GM12878 (cell line): ENCODE measurements around the gene DOCK7. TPM values are rescaled to one million over a fixed set of nuclear protein-coding genes. Genes with fewer than 3 reads are reported as not detected.

Experiments used
- HDAC6 ChIP-seq: fragments of 200-600 bp; sonication (generic); IDR thresholded peaks from one replicate; pipeline ENCODE4 v1.8.0; 2017; ENCODE audit warnings: antibody characterized with exemption; ENCODE audit not compliant: unreplicated experiment
- IKZF1 ChIP-seq: fragments of 450-650 bp; conservative IDR thresholded peaks from 2 replicates; pipeline ENCODE4 v1.6.1; 2017; ENCODE audit warnings: antibody characterized with exemption, mild to moderate bottlenecking
- MEF2B ChIP-seq: fragments of 450-650 bp; IDR thresholded peaks from 2 replicates; pipeline ENCODE4 v1.6.1; 2018; ENCODE audit warnings: mild to moderate bottlenecking, moderate library complexity; ENCODE audit not compliant: partially characterized antibody, poor library complexity, severe bottlenecking
- YY1 ChIP-seq: IDR thresholded peaks from 2 replicates; pipeline ENCODE4 v1.6.1; 2011; ENCODE audit warnings: low read depth, mild to moderate bottlenecking, low read length
- polyA plus RNA-seq, 11 experiments: library from polyadenylated mRNA; depleted of rRNA in 4 of 11; unstranded in 6 of 11; stranded (reverse) in 5 of 11; fragments of >200 nt; fragmentation: Nextera tagmentation in 4 of 11; fragmentation: Illumina TruSeq in 1 of 11; extraction: Ambion mirVana in 4 of 11; extraction: Trizol in 1 of 11; gene quantifications; 1 replicate in 1 of 11; 2 replicates in 10 of 11; pipeline versions ENCODE4 v1.2.1 to v1.2.3, GENCODE V29; 2011 to 2016; ENCODE audit warnings: inconsistent platforms in 2 of 11, missing spikeins in 2 of 11, low read depth in 1 of 11
- total RNA-seq, 4 experiments: library from RNA; depleted of rRNA in 3 of 4; stranded (reverse); fragments of >200 nt in 3 of 4; fragmentation: Illumina TruSeq in 1 of 4; extraction: Trizol in 1 of 4; gene quantifications; 2 replicates each; pipeline versions ENCODE4 v1.2.1 to v1.2.3, GENCODE V29; 2013 to 2021
- TF ChIP-seq, protein P1 (sequence below): fragments of 450-650 bp; IDR thresholded peaks from 2 replicates; pipeline ENCODE4 v1.6.1; 2016; ENCODE audit warnings: mild to moderate bottlenecking, moderate library complexity, borderline replicate concordance
- TF ChIP-seq, protein P2 (sequence below): fragments of 450-650 bp; formaldehyde crosslinking; IDR thresholded peaks from 2 replicates; pipeline ENCODE4 v1.5.0; 2022; ENCODE audit warnings: mild to moderate bottlenecking, missing genetic modification characterization

Gene DOCK7
- total and polyA plus RNA-seq, 10 of the 15 experiments (the other 5 are each of a cell fraction or from before 2014, with no cell fraction given): 4.8 to 34.6 (median 26.9) TPM

DNA sequence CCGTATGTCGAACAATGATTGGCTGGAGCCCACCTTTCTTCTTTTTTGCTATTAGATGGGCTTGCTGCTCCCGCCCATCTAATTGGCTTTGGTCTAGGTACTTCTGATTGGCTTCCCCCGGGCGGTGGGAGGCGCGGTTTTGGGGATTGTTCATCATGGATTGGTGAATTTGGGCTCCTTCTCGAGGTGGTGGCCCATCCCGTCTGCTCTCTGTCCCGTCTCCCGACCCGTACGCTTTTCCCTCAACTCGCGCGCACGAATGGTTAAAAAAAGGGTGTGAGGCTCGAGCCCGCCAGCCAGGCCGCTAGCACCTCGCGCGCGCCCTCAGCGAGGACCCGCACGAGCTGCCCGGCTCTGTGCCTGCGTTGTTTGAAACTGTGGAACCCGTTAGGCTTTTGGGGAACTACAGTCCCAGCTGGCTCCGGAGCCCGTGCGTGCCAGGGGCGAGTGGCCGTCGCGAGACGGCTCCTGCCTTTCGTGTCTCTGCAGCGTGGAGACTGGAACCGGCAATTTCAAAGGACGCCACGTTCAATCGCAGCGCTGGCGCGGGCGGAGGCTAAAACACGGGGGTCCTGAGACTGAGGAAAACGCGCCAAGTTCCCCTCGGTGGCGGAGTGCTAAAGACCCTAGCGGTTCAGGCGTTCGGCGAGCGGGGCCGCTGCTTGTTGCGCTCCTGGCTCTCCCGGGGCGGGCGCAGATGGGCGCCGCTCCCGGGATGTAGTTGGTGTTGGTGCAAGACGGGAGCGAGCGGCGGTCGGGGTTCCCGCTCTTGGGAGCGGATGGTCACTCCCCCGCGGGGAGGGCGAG, 251.5 kb downstream of the DOCK7 start, which contains the start of gene USP1 (continued):
- TF ChIP-seq, protein P1, sequence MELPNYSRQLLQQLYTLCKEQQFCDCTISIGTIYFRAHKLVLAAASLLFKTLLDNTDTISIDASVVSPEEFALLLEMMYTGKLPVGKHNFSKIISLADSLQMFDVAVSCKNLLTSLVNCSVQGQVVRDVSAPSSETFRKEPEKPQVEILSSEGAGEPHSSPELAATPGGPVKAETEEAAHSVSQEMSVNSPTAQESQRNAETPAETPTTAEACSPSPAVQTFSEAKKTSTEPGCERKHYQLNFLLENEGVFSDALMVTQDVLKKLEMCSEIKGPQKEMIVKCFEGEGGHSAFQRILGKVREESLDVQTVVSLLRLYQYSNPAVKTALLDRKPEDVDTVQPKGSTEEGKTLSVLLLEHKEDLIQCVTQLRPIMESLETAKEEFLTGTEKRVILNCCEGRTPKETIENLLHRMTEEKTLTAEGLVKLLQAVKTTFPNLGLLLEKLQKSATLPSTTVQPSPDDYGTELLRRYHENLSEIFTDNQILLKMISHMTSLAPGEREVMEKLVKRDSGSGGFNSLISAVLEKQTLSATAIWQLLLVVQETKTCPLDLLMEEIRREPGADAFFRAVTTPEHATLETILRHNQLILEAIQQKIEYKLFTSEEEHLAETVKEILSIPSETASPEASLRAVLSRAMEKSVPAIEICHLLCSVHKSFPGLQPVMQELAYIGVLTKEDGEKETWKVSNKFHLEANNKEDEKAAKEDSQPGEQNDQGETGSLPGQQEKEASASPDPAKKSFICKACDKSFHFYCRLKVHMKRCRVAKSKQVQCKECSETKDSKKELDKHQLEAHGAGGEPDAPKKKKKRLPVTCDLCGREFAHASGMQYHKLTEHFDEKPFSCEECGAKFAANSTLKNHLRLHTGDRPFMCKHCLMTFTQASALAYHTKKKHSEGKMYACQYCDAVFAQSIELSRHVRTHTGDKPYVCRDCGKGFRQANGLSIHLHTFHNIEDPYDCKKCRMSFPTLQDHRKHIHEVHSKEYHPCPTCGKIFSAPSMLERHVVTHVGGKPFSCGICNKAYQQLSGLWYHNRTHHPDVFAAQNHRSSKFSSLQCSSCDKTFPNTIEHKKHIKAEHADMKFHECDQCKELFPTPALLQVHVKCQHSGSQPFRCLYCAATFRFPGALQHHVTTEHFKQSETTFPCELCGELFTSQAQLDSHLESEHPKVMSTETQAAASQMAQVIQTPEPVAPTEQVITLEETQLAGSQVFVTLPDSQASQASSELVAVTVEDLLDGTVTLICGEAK: no peak; the same call in 1 of the 2 replicates
- TF ChIP-seq, protein P2, sequence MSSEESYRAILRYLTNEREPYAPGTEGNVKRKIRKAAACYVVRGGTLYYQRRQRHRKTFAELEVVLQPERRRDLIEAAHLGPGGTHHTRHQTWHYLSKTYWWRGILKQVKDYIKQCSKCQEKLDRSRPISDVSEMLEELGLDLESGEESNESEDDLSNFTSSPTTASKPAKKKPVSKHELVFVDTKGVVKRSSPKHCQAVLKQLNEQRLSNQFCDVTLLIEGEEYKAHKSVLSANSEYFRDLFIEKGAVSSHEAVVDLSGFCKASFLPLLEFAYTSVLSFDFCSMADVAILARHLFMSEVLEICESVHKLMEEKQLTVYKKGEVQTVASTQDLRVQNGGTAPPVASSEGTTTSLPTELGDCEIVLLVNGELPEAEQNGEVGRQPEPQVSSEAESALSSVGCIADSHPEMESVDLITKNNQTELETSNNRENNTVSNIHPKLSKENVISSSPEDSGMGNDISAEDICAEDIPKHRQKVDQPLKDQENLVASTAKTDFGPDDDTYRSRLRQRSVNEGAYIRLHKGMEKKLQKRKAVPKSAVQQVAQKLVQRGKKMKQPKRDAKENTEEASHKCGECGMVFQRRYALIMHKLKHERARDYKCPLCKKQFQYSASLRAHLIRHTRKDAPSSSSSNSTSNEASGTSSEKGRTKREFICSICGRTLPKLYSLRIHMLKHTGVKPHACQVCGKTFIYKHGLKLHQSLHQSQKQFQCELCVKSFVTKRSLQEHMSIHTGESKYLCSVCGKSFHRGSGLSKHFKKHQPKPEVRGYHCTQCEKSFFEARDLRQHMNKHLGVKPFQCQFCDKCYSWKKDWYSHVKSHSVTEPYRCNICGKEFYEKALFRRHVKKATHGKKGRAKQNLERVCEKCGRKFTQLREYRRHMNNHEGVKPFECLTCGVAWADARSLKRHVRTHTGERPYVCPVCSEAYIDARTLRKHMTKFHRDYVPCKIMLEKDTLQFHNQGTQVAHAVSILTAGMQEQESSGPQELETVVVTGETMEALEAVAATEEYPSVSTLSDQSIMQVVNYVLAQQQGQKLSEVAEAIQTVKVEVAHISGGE: no peak
- TF ChIP-seq YY1 (no peak), IKZF1 (peak; percentile 61), MEF2B (peak; percentile 46), HDAC6 (no peak)
